ENCODE measurements around the gene SDCBP2.
"Not testable (repeated sequence)": the region's sequence is repeated elsewhere in the genome, so short reads cannot be mapped to it uniquely, and the experiment has no call there.

SDCBP2 gene

GRCh38 chr20:1369970-1370369 is 41.0 kb upstream of the SDCBP2 start:
- H3K4me3 ChIP-seq (ENCODE audit: low read length) = no peak overlapping the region
- TF ChIP-seq ZNF274 (IDR thresholded peaks at IDR 0.05; ENCODE audit: low read depth, low read length) = no peak

GRCh38 chr20:1368448-1369199 is 39.7 kb upstream of the SDCBP2 start:
- TF ChIP-seq ZNF274 (IDR thresholded peaks at IDR 0.05; ENCODE audit: low read depth, low read length) = no peak
- H3K4me3 ChIP-seq (ENCODE audit: low read length) = no peak overlapping the region

GRCh38 chr20:1367479-1367878 is 38.5 kb upstream of the SDCBP2 start:
- no peak for TF ChIP-seq ZNF274 (IDR thresholded peaks at IDR 0.05; ENCODE audit: low read depth, low read length)
- no peak overlapping the region for H3K4me3 ChIP-seq (ENCODE audit: low read length)

- no peak overlapping the region for H3K4me3 ChIP-seq (ENCODE audit: low read length)
- TF ChIP-seq ZNF274 (IDR thresholded peaks at IDR 0.05; ENCODE audit: low read depth, low read length) = no peak
Observed at GRCh38 chr20:1364106-1364505, 35.2 kb upstream of the SDCBP2 start.

- no peak for TF ChIP-seq ZNF274 (IDR thresholded peaks at IDR 0.05; ENCODE audit: low read depth, low read length)
- H3K4me3 ChIP-seq (ENCODE audit: low read length) = no peak overlapping the region
Observed at GRCh38 chr20:1363522-1363921, 34.6 kb upstream of the SDCBP2 start.

GRCh38 chr20:1362484-1362883 is 33.5 kb upstream of the SDCBP2 start:
- no peak for TF ChIP-seq ZNF274 (IDR thresholded peaks at IDR 0.05; ENCODE audit: low read depth, low read length)
- H3K4me3 ChIP-seq (ENCODE audit: low read length) = no peak overlapping the region

- no peak overlapping the region for H3K4me3 ChIP-seq (ENCODE audit: low read length)
- no peak for TF ChIP-seq ZNF274 (IDR thresholded peaks at IDR 0.05; ENCODE audit: low read depth, low read length)
Observed at GRCh38 chr20:1360094-1360846, 31.3 kb upstream of the SDCBP2 start.

- TF ChIP-seq ZNF274 (IDR thresholded peaks at IDR 0.05; ENCODE audit: low read depth, low read length) = no peak
- H3K4me3 ChIP-seq (ENCODE audit: low read length) = no peak overlapping the region
Observed at GRCh38 chr20:1357921-1358671, 29.2 kb upstream of the SDCBP2 start.

- TF ChIP-seq ZNF274 (IDR thresholded peaks at IDR 0.05; ENCODE audit: low read depth, low read length) = no peak
- H3K4me3 ChIP-seq (ENCODE audit: low read length) = no peak overlapping the region
Observed at GRCh38 chr20:1353956-1354355, 25.0 kb upstream of the SDCBP2 start.

GRCh38 chr20:1346315-1346969 is 17.5 kb upstream of the SDCBP2 start:
- no peak overlapping the region for H3K4me3 ChIP-seq (ENCODE audit: low read length)
- TF ChIP-seq ZNF274 (IDR thresholded peaks at IDR 0.05; ENCODE audit: low read depth, low read length) = no peak

- TF ChIP-seq ZNF274 (IDR thresholded peaks at IDR 0.05; ENCODE audit: low read depth, low read length) = no peak
- H3K4me3 ChIP-seq (ENCODE audit: low read length) = no peak overlapping the region
Observed at GRCh38 chr20:1345756-1346093, 16.8 kb upstream of the SDCBP2 start.

GRCh38 chr20:1345030-1345755 is 16.3 kb upstream of the SDCBP2 start:
- no peak for TF ChIP-seq ZNF274 (IDR thresholded peaks at IDR 0.05; ENCODE audit: low read depth, low read length)
- H3K4me3 ChIP-seq (ENCODE audit: low read length) = no peak overlapping the region

GRCh38 chr20:1343446-1344124 is 14.6 kb upstream of the SDCBP2 start:
- not testable (repeated sequence) for H3K4me3 ChIP-seq (ENCODE audit: low read length)
